ENCODE measurements around the gene SAPCD2.
A peak's percentile ranks its signal among the peaks of the same experiment; 100 is the strongest.
"Not testable (repeated sequence)": the region's sequence is repeated elsewhere in the genome, so short reads cannot be mapped to it uniquely, and the experiment has no call there.

SAPCD2 gene

GRCh38 chr9:137070201-137070905, at the start of gene SAPCD2:
Gene SAPCD2, minus strand, starts transcription at chr9:137070557. Its CDS starts 97 bp downstream, at chr9:137070460.
- DNase-seq (ENCODE audit: low read depth), result peak; percentile 76

GRCh38 chr9:137118092-137118603, 47.8 kb upstream of the SAPCD2 start:
- DNase-seq (ENCODE audit: low read depth), result not testable (repeated sequence)

DNA sequence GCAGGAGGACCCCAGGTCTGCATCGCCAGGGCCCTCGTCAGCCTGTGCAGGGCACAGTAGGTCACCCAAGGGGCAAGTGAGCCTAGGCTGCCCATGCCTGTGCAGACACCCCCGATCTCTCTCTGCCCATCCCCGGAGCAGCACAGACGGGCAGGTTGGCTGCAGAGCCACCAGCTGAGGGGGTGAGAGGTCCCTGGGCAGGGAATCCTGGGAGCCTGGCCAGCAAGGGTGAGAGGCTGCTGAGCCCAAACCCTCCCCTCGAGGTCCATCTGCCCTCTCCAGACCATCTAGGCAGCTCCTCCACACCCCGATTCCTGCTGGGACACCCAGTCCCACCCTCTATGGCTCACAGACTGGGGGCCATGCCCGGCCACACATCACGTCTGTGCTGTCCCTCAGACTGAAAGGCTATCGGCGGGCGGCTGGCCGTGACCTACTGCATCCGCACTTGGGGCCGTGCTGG, 46.9 kb upstream of the SAPCD2 start:
- no peak for DNase-seq (ENCODE audit: low read depth)

DNA sequence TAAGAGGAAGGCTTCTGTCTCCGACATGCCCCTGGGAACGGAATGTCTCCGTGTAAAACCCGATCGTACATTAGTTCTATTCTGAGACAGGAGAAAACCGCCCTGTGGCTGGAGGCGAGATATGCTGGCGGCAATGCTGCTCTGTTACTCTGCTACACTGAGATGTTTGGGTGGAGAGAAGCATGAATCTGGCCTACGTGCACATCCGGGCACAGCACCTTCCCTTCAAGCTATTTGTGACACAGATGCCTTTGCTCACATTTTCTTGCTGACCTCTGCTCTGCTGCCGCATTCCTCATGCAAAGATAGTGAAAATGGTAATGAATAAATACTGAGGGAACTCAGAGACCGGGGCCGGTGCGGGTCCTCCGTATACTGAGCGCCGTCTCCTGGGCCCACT, 46.4 kb upstream of the SAPCD2 start:
- no peak for DNase-seq (ENCODE audit: low read depth)

- no peak for DNase-seq (ENCODE audit: low read depth)
Observed at GRCh38 chr9:137116027-137116507, 45.7 kb upstream of the SAPCD2 start.

- DNase-seq (ENCODE audit: low read depth), result no peak
Observed at GRCh38 chr9:137115394-137116026, 45.2 kb upstream of the SAPCD2 start.

DNA sequence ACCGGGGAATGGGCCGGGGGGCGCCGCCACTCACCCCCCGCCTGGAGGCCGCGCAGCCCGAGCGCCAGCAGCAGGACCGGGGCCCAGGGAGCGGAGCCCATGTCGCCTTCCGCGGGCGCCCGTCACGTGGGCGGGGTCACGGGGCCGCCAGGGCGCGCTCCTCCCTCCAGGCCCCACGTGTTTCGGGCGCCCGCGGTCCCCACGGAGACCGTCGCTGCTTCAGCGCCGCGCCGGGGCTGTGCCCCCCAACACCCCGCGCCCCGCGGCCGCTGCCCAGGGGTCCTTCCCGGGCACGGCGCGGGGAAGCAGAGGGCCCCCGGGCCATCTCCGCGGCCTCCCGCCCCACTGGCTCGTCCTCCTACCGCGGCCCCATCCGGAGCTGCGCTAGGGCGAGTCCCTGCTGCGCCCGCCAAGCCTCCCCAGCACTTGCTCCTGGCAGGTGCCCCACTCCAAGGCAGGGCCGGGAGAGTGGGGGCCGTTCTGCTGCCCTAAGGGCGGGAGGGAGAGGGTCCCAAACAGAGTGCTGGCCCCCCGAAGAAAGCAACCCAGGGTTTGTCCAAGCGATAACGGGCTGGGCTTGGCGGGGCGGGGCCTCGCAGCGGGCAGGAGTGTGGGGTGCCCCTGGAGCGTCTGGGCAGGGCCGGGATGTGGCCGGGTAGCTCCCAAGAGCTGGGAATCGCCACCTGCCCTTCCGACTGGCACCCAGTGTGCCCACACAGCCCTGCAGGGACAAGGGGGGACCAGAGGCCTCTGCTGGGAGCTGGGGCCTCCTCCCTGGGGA, 44.4 kb upstream of the SAPCD2 start, which contains the start of gene DPP7:
TSS of gene DPP7 (minus strand) at position 121 of the 781 bp plus-strand sequence. CDS start at position 101, 20 bp downstream.
- DNase-seq (ENCODE audit: low read depth), result peak; percentile 65

DNA sequence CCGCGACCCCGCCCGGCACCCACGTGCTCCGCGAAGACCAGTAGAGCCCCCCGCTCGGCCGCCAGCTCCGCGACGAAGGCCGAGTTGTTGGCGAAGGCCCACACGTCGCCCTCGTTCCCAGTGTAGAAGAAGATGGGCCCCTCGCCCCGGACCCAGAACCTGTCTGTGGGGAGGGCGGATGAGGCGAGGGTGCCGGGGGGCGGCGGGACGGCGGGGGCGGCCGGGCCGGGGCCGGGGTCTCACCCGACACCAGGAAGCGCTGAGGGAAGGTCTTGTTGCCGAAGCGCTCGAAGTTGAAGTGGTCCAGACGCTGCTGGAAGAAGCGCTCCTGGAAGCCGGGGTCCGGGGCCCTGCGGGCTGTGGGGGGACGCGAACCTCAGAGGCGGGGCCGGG, 43.9 kb upstream of the SAPCD2 start:
- DNase-seq (ENCODE audit: low read depth), result no peak

DNA sequence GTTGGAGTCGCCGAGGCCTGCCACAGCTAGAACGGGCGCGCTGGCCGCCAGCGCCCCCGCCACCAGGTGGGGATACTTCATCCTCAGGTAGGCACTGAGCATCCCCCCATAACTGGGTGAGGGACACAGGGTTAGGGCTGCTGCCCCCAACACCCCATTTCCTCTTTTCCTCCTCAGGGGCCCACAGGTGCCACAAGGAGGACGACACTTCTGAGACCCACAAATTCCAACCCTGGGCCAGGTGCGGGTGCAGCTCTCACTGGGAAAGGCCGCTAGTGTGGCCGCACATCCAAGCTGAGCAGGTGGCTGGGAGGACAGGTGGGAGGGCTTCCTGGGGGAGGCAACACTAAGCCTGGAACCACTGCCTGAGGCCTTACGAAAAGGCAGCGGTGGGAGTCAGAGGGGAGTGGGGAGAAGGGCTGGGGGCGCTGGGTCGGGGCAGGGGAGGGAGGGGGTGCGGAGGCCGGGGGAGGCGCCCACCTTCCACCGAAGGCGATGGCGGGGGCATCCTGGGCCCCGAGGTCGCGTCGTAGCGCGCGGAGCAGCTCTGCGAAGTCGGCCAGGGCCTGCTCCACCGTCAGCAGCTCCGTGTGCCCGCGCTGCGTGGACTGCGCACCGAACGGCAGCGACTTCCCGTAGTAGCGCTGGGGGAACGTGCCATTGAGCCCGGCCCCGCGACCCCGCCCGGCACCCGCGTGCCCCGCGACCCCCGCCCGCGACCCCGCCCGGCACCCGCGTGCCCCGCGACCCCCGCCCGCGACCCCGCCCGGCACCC, 43.2 kb upstream of the SAPCD2 start:
- no peak for DNase-seq (ENCODE audit: low read depth)

GRCh38 chr9:137112564-137113384, 42.4 kb upstream of the SAPCD2 start:
- DNase-seq (ENCODE audit: low read depth), result no peak

- DNase-seq (ENCODE audit: low read depth), result no peak
Observed at GRCh38 chr9:137111788-137112563, 41.6 kb upstream of the SAPCD2 start.

DNA sequence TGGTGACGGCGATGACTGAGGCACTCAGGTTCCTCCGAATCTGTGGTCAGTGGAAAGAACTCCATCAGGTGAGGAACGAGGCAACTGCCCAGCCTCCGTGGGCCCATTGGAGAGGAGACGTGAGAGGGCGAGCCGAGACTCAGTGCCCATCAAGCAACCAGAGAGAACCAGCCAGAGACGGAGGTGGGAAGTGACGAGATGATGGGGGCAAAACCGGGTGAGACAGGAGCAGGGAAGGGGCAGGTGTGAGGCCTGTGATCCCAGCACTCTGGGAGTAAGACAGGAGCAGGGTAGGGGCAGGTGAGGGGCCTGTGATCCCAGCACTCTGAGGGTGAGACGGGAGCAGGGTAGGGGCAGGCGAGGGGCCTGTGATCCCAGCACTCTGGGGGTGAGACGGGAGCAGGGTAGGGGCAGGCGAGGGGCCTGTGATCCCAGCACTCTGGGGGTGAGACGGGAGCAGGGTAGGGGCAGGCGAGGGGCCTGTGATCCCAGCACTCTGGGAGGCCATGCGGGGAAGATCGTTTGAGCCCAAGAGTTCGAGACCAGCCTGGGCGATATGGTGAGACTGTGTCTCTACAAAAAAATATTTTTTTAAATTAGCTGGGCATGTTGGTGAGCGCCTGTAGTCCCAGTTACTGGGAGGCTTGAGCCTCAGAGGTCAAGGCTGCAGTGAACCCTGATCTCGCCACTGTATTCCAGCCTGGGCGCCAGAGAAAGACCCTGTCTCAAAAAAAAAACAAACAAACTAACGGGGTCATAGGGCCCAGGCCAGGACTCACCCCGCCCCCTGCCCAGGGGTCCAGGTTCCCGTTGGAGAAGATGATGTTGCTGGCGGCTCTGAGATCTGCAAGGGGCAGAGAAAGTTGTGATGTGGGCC, 40.8 kb upstream of the SAPCD2 start:
- DNase-seq (ENCODE audit: low read depth), result no peak

DNA sequence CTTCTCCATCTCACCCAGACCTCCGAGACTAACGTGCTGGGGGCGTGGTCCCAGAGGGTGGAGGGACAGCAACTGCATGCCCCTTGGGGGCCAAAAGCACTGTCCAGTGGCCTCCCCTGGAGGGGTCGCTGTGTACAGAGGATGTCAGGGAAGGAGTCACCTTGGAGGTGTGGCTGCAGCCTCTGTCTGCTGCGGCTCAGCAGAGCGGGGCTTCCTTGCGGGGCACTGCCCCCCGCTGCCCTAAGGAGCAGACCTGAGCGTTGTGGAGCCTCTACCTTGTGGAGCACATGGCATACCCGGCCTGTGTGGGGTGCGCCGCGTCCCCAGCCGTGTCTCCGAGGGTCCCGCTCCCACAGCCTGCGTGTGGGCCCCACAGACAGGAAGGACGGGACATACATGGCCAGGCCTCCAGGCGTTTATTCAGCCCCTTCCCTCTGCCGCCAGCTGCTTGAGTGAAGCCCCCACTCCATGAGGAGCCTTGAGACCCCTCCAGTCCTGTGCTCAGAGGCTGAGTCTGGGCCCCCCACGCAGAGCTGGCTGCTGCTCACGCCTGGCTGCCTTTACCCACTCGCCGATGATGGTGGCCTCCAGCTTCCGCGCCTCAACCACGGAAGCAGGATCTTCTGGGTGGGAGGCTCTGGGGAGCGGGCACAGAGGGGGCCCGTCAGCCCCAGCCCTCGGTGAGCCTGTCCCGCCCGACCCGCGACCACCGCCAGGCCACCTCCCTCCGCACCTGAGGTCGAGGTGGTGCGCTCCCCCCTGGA, 40.0 kb upstream of the SAPCD2 start:
- DNase-seq (ENCODE audit: low read depth), result no peak

- DNase-seq (ENCODE audit: low read depth), result no peak
Observed at GRCh38 chr9:137109250-137110146, 39.1 kb upstream of the SAPCD2 start.

DNA sequence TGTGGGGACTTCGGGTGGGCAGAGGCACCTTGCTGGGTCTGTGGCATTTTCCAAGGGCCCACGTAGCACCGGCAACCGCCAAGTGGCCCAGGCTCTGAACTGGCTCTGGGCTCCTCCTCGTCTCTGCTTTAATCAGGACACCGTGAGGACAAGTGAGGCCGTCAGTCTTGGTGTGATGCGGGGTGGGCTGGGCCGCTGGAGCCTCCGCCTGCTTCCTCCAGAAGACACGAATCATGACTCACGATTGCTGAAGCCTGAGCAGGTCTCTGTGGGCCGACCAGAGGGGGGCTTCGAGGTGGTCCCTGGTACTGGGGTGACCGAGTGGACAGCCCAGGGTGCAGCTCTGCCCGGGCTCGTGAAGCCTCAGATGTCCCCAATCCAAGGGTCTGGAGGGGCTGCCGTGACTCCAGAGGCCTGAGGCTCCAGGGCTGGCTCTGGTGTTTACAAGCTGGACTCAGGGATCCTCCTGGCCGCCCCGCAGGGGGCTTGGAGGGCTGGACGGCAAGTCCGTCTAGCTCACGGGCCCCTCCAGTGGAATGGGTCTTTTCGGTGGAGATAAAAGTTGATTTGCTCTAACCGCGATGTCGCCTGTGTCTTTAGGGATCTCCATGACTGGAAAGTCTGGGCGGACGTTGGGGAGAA, 38.4 kb upstream of the SAPCD2 start:
- DNase-seq (ENCODE audit: low read depth), result no peak

DNA sequence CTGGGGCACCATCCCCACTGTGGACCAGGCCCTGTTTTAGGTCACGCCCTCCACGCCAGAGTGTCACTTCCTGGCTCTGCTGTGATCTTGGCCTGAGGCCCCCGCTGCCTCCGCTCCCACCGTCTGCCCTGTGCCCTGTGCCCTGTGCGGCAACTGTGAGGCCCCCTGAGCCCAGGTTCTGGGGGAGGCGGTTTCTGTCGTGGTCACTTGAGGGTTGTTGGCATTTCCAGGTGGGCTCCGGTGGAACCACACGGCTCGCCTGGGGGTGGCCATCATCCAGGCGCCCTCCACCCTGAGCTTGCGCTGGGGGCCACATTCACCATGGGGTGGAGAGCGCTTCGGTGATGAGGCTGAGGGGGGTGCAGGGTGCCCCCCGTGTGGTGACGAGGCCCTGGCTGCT, 37.6 kb upstream of the SAPCD2 start:
- no peak for DNase-seq (ENCODE audit: low read depth)
